ENCODE data around the gene CNOT10. TPM values are rescaled to one million over a fixed set of nuclear protein-coding genes. Genes with fewer than 3 reads are reported as not detected.
A peak's percentile ranks its signal among the peaks of the same experiment; 100 is the strongest.

CNOT10 gene
- total RNA-seq, 4 donors from 2014 or later = 22.9 to 49.2 (median 28.4) TPM

- Histone ChIP-seq H3K27me3 (peaks cover 81% of the 10 kb centered on the region), H3K4me3 (no peak overlapping the region), H3K4me1 (peaks cover 28% of the 10 kb centered on the region), H3K9me3 (no peaks in the 10 kb centered on the region), H3K36me3 (no peaks in the 10 kb centered on the region), H3K27ac (no peak overlapping the region)
- TF ChIP-seq EP300 (IDR thresholded peaks at IDR 0.05) (no peak), CTCF (IDR thresholded peaks at IDR 0.05) (no peak), POLR2AphosphoS5 (IDR thresholded peaks at IDR 0.05) (no peak), POLR2A (IDR thresholded peaks at IDR 0.05) (no peak)
- no peak for DNase-seq (ENCODE audit: low spot score in 2 of 2)
- 63% methylated on average over 11 of the region's 12 CpGs for WGBS
Measured at GRCh38 chr3:32820971-32821685, 136.1 kb downstream of the CNOT10 start.

- Histone ChIP-seq H3K4me3 (no peak overlapping the region), H3K9me3 (no peaks in the 10 kb centered on the region), H3K4me1 (peaks cover 21% of the 10 kb centered on the region), H3K36me3 (no peaks in the 10 kb centered on the region), H3K27ac (no peak overlapping the region), H3K27me3 (peaks cover 75% of the 10 kb centered on the region)
- DNase-seq (ENCODE audit: low spot score in 2 of 2) = no peak
- TF ChIP-seq CTCF (IDR thresholded peaks at IDR 0.05) = no peak
- TF ChIP-seq POLR2A (IDR thresholded peaks at IDR 0.05) = no peak
- TF ChIP-seq POLR2AphosphoS5 (IDR thresholded peaks at IDR 0.05) = no peak
- TF ChIP-seq EP300 (IDR thresholded peaks at IDR 0.05) = no peak
- 65% methylated on average over 14 of the region's 44 CpGs for WGBS
Measured at GRCh38 chr3:32821686-32822296, 136.8 kb downstream of the CNOT10 start.

- Histone ChIP-seq H3K4me1 (peaks cover 11% of the 10 kb centered on the region), H3K4me3 (no peak overlapping the region), H3K36me3 (no peaks in the 10 kb centered on the region), H3K9me3 (no peaks in the 10 kb centered on the region), H3K27ac (no peak overlapping the region), H3K27me3 (peaks cover 64% of the 10 kb centered on the region)
- TF ChIP-seq POLR2AphosphoS5 (IDR thresholded peaks at IDR 0.05) (no peak), EP300 (IDR thresholded peaks at IDR 0.05) (no peak), POLR2A (IDR thresholded peaks at IDR 0.05) (no peak), CTCF (IDR thresholded peaks at IDR 0.05) (no peak)
- WGBS = 88% methylated on average over 5 of the region's 5 CpGs
- DNase-seq (ENCODE audit: low spot score in 2 of 2) = peak in 1 of 2 donors; percentile 8
Measured at GRCh38 chr3:32822609-32823498, 137.9 kb downstream of the CNOT10 start.

Other genes starting within 250 kb of the CNOT10 start
- 100 to 1,000 TPM in 2 of 4 donors, 10 to 100 TPM in 2; 36.0 to 131 (median 110) TPM for gene CMTM6, start 182.3 kb upstream of the CNOT10 start, total RNA-seq
- gene DYNC1LI1, start 114.3 kb upstream of the CNOT10 start, total RNA-seq = 10 to 100 TPM; 63.7 to 86.0 (median 69.7) TPM
- gene TRIM71, start 132.8 kb downstream of the CNOT10 start, total RNA-seq = not detected

All from suprapubic skin (tissue), 4 donors.